ENCODE measurements around the gene ADAM22. TPM values are rescaled to one million over a fixed set of nuclear protein-coding genes. Genes with fewer than 3 reads are reported as not detected.

ADAM22 gene
- total and polyA plus RNA-seq, 2 donors, result 0.96 to 4.3 TPM

- Histone ChIP-seq H3K4me1 (ENCODE audit: control insufficient read depth in 2 of 2, insufficient read depth in 2 of 2, low read length in 2 of 2) (no peaks in the 10 kb centered on the region), H3K4me3 (ENCODE audit: low read length in 2 of 2) (no peak overlapping the region), H3K27me3 (ENCODE audit: control insufficient read depth in 2 of 2, insufficient read depth in 1 of 2, low read length in 1 of 2) (no peaks in the 10 kb centered on the region), H3K9me3 (ENCODE audit: control insufficient read depth in 2 of 2, insufficient read depth in 1 of 2, low read length in 1 of 2) (no peaks in the 10 kb centered on the region), H3K36me3 (ENCODE audit: control insufficient read depth in 2 of 2, insufficient read depth in 2 of 2, low read length in 1 of 2) (peaks cover 9 to 25% of the 10 kb centered on the region in 2 donors), H3K27ac (ENCODE audit: low read depth in 1 of 2, low read length in 1 of 2) (no peak overlapping the region)
- no peak for DNase-seq (ENCODE audit: low read depth in 6 of 9, low spot score in 9 of 9)
Observed at GRCh38 chr7:88201305-88201704, 267.3 kb downstream of the ADAM22 start.

- no peak overlapping the region for H3K27ac ChIP-seq (ENCODE audit: low read depth in 1 of 2, low read length in 1 of 2)
- no peak overlapping the region for H3K4me3 ChIP-seq (ENCODE audit: low read length in 2 of 2)
- DNase-seq (ENCODE audit: low read depth in 6 of 9, low spot score in 9 of 9), result no peak
- peaks cover 12 to 30% of the 10 kb centered on the region in 2 donors for H3K36me3 ChIP-seq (ENCODE audit: control insufficient read depth in 2 of 2, insufficient read depth in 2 of 2, low read length in 1 of 2)
- no peaks in the 10 kb centered on the region for H3K4me1 ChIP-seq (ENCODE audit: control insufficient read depth in 2 of 2, insufficient read depth in 2 of 2, low read length in 2 of 2)
- no peaks in the 10 kb centered on the region for H3K9me3 ChIP-seq (ENCODE audit: control insufficient read depth in 2 of 2, insufficient read depth in 1 of 2, low read length in 1 of 2)
- WGBS, result 94% methylated on average over 5 of the region's 5 CpGs
- H3K27me3 ChIP-seq (ENCODE audit: control insufficient read depth in 2 of 2, insufficient read depth in 1 of 2, low read length in 1 of 2), result no peaks in the 10 kb centered on the region
Observed at GRCh38 chr7:88202278-88202677, 268.2 kb downstream of the ADAM22 start.

GRCh38 chr7:88202799-88203198 is 268.7 kb downstream of the ADAM22 start:
- H3K27me3 ChIP-seq (ENCODE audit: control insufficient read depth in 2 of 2, insufficient read depth in 1 of 2, low read length in 1 of 2), result no peaks in the 10 kb centered on the region
- no peak overlapping the region for H3K4me3 ChIP-seq (ENCODE audit: low read length in 2 of 2)
- peaks cover 12 to 35% of the 10 kb centered on the region in 2 donors for H3K36me3 ChIP-seq (ENCODE audit: control insufficient read depth in 2 of 2, insufficient read depth in 2 of 2, low read length in 1 of 2)
- no peaks in the 10 kb centered on the region for H3K4me1 ChIP-seq (ENCODE audit: control insufficient read depth in 2 of 2, insufficient read depth in 2 of 2, low read length in 2 of 2)
- H3K27ac ChIP-seq (ENCODE audit: low read depth in 1 of 2, low read length in 1 of 2), result no peak overlapping the region
- WGBS, result 98% methylated on average over 3 of the region's 3 CpGs
- H3K9me3 ChIP-seq (ENCODE audit: control insufficient read depth in 2 of 2, insufficient read depth in 1 of 2, low read length in 1 of 2), result no peaks in the 10 kb centered on the region
- no peak for DNase-seq (ENCODE audit: low read depth in 6 of 9, low spot score in 9 of 9)

- Histone ChIP-seq H3K4me1 (ENCODE audit: control insufficient read depth in 2 of 2, insufficient read depth in 2 of 2, low read length in 2 of 2) (no peaks in the 10 kb centered on the region), H3K9me3 (ENCODE audit: control insufficient read depth in 2 of 2, insufficient read depth in 1 of 2, low read length in 1 of 2) (no peaks in the 10 kb centered on the region), H3K4me3 (ENCODE audit: low read length in 2 of 2) (no peak overlapping the region), H3K36me3 (ENCODE audit: control insufficient read depth in 2 of 2, insufficient read depth in 2 of 2, low read length in 1 of 2) (peaks cover 12 to 37% of the 10 kb centered on the region in 2 donors), H3K27ac (ENCODE audit: low read depth in 1 of 2, low read length in 1 of 2) (no peak overlapping the region), H3K27me3 (ENCODE audit: control insufficient read depth in 2 of 2, insufficient read depth in 1 of 2, low read length in 1 of 2) (no peaks in the 10 kb centered on the region)
- 97% methylated on average over 4 of the region's 4 CpGs for WGBS
- DNase-seq (ENCODE audit: low read depth in 6 of 9, low spot score in 9 of 9), result no peak
Observed at GRCh38 chr7:88203401-88203800, 269.4 kb downstream of the ADAM22 start.

GRCh38 chr7:88204525-88205110 is 270.6 kb downstream of the ADAM22 start:
- peaks cover 12 to 40% of the 10 kb centered on the region in 2 donors for H3K36me3 ChIP-seq (ENCODE audit: control insufficient read depth in 2 of 2, insufficient read depth in 2 of 2, low read length in 1 of 2)
- no peaks in the 10 kb centered on the region for H3K9me3 ChIP-seq (ENCODE audit: control insufficient read depth in 2 of 2, insufficient read depth in 1 of 2, low read length in 1 of 2)
- no peaks in the 10 kb centered on the region for H3K27me3 ChIP-seq (ENCODE audit: control insufficient read depth in 2 of 2, insufficient read depth in 1 of 2, low read length in 1 of 2)
- WGBS, result 98% methylated on average over 3 of the region's 3 CpGs
- no peaks in the 10 kb centered on the region for H3K4me1 ChIP-seq (ENCODE audit: control insufficient read depth in 2 of 2, insufficient read depth in 2 of 2, low read length in 2 of 2)
- H3K27ac ChIP-seq (ENCODE audit: low read depth in 1 of 2, low read length in 1 of 2), result no peak overlapping the region
- no peak overlapping the region for H3K4me3 ChIP-seq (ENCODE audit: low read length in 2 of 2)
- DNase-seq (ENCODE audit: low read depth in 6 of 9, low spot score in 9 of 9), result no peak

GRCh38 chr7:88205179-88205578 is 271.1 kb downstream of the ADAM22 start:
- no peak for DNase-seq (ENCODE audit: low read depth in 6 of 9, low spot score in 9 of 9)
- Histone ChIP-seq H3K27ac (ENCODE audit: low read depth in 1 of 2, low read length in 1 of 2) (no peak overlapping the region), H3K4me3 (ENCODE audit: low read length in 2 of 2) (no peak overlapping the region), H3K27me3 (ENCODE audit: control insufficient read depth in 2 of 2, insufficient read depth in 1 of 2, low read length in 1 of 2) (no peaks in the 10 kb centered on the region), H3K4me1 (ENCODE audit: control insufficient read depth in 2 of 2, insufficient read depth in 2 of 2, low read length in 2 of 2) (no peaks in the 10 kb centered on the region), H3K9me3 (ENCODE audit: control insufficient read depth in 2 of 2, insufficient read depth in 1 of 2, low read length in 1 of 2) (no peaks in the 10 kb centered on the region), H3K36me3 (ENCODE audit: control insufficient read depth in 2 of 2, insufficient read depth in 2 of 2, low read length in 1 of 2) (peaks cover 12 to 45% of the 10 kb centered on the region in 2 donors)

GRCh38 chr7:88206254-88206653 is 272.2 kb downstream of the ADAM22 start:
- H3K4me3 ChIP-seq (ENCODE audit: low read length in 2 of 2), result no peak overlapping the region
- H3K36me3 ChIP-seq (ENCODE audit: control insufficient read depth in 2 of 2, insufficient read depth in 2 of 2, low read length in 1 of 2), result peaks cover 8 to 48% of the 10 kb centered on the region in 2 donors
- 97% methylated on average over 4 of the region's 4 CpGs for WGBS
- no peaks in the 10 kb centered on the region for H3K27me3 ChIP-seq (ENCODE audit: control insufficient read depth in 2 of 2, insufficient read depth in 1 of 2, low read length in 1 of 2)
- no peaks in the 10 kb centered on the region for H3K4me1 ChIP-seq (ENCODE audit: control insufficient read depth in 2 of 2, insufficient read depth in 2 of 2, low read length in 2 of 2)
- no peaks in the 10 kb centered on the region for H3K9me3 ChIP-seq (ENCODE audit: control insufficient read depth in 2 of 2, insufficient read depth in 1 of 2, low read length in 1 of 2)
- DNase-seq (ENCODE audit: low read depth in 6 of 9, low spot score in 9 of 9), result no peak
- H3K27ac ChIP-seq (ENCODE audit: low read depth in 1 of 2, low read length in 1 of 2), result no peak overlapping the region

- Histone ChIP-seq H3K4me3 (ENCODE audit: low read length in 2 of 2) (no peak overlapping the region), H3K4me1 (ENCODE audit: control insufficient read depth in 2 of 2, insufficient read depth in 2 of 2, low read length in 2 of 2) (no peaks in the 10 kb centered on the region), H3K9me3 (ENCODE audit: control insufficient read depth in 2 of 2, insufficient read depth in 1 of 2, low read length in 1 of 2) (no peaks in the 10 kb centered on the region), H3K27me3 (ENCODE audit: control insufficient read depth in 2 of 2, insufficient read depth in 1 of 2, low read length in 1 of 2) (no peaks in the 10 kb centered on the region), H3K27ac (ENCODE audit: low read depth in 1 of 2, low read length in 1 of 2) (no peak overlapping the region), H3K36me3 (ENCODE audit: control insufficient read depth in 2 of 2, insufficient read depth in 2 of 2, low read length in 1 of 2) (peaks cover 6 to 60% of the 10 kb centered on the region in 2 donors)
- no peak for DNase-seq (ENCODE audit: low read depth in 6 of 9, low spot score in 9 of 9)
- WGBS, result over 99% methylated on average over 3 of the region's 3 CpGs
Observed at GRCh38 chr7:88208521-88208920, 274.5 kb downstream of the ADAM22 start.

- Histone ChIP-seq H3K27me3 (ENCODE audit: control insufficient read depth in 2 of 2, insufficient read depth in 1 of 2, low read length in 1 of 2) (no peaks in the 10 kb centered on the region), H3K36me3 (ENCODE audit: control insufficient read depth in 2 of 2, insufficient read depth in 2 of 2, low read length in 1 of 2) (peaks cover 8 to 57% of the 10 kb centered on the region in 2 donors), H3K4me1 (ENCODE audit: control insufficient read depth in 2 of 2, insufficient read depth in 2 of 2, low read length in 2 of 2) (peaks cover 2 to 3% of the 10 kb centered on the region in 2 donors), H3K9me3 (ENCODE audit: control insufficient read depth in 2 of 2, insufficient read depth in 1 of 2, low read length in 1 of 2) (no peaks in the 10 kb centered on the region), H3K27ac (ENCODE audit: low read depth in 1 of 2, low read length in 1 of 2) (no peak overlapping the region), H3K4me3 (ENCODE audit: low read length in 2 of 2) (no peak overlapping the region)
- DNase-seq (ENCODE audit: low read depth in 6 of 9, low spot score in 9 of 9), result no peak
- WGBS, result 96% methylated on average over 1 of the region's 1 CpG
Observed at GRCh38 chr7:88212918-88213317, 278.9 kb downstream of the ADAM22 start.

Measured in thymus (tissue), 11 donors.